Spleen (tissue), 11 donors: ENCODE data around the gene PIGV. TPM values are rescaled to one million over a fixed set of nuclear protein-coding genes. Genes with fewer than 3 reads are reported as not detected.

Experiments
- DNase-seq: peaks from one replicate; pipeline ENCODE4 v3.0.0-alpha.2; 2020
- H3K27ac ChIP-seq, 8 donors: fragments of 200-600 bp; sonication (generic) in 7 of 8; 1 replicate in 4 of 8; 2 replicates in 4 of 8; pipeline versions ENCODE4 v1.5.0 to v1.8.0; 2016 to 2021; ENCODE audit warnings: inconsistent platforms in 4 of 8, mild to moderate bottlenecking in 4 of 8, moderate library complexity in 1 of 8
- H3K27me3 ChIP-seq, 7 donors: fragments of 200-600 bp; sonication (generic) in 6 of 7; replicated peaks in 1 of 7; 1 replicate in 4 of 7; 2 replicates in 3 of 7; pipeline versions ENCODE4 v1.5.0 to v1.8.0; 2016 to 2021; ENCODE audit warnings: inconsistent platforms in 3 of 7, mild to moderate bottlenecking in 1 of 7
- H3K36me3 ChIP-seq, 6 donors: fragments of 200-600 bp; sonication (generic) in 5 of 6; 1 replicate in 4 of 6; 2 replicates in 2 of 6; pipeline versions ENCODE4 v1.5.0 to v1.8.0; 2016 to 2021; ENCODE audit warnings: inconsistent platforms in 2 of 6
- H3K4me1 ChIP-seq, 6 donors: fragments of 200-600 bp; sonication (generic) in 5 of 6; 1 replicate in 3 of 6; 2 replicates in 3 of 6; pipeline versions ENCODE4 v1.5.0 to v1.8.0; 2016 to 2021; ENCODE audit warnings: inconsistent platforms in 3 of 6
- H3K4me3 ChIP-seq, 8 donors: fragments of 200-600 bp; sonication (generic) in 7 of 8; 1 replicate in 4 of 8; 2 replicates in 4 of 8; pipeline versions ENCODE4 v1.5.0 to v1.8.0; 2016 to 2021; ENCODE audit warnings: inconsistent platforms in 4 of 8, mild to moderate bottlenecking in 4 of 8, moderate library complexity in 2 of 8
- H3K9me3 ChIP-seq, 8 donors: fragments of 200-600 bp; sonication (generic) in 7 of 8; 1 replicate in 4 of 8; 2 replicates in 4 of 8; pipeline versions ENCODE4 v1.5.0 to v1.8.0; 2016 to 2021; ENCODE audit warnings: inconsistent platforms in 4 of 8
- CTCF ChIP-seq, 11 experiments: fragments of 200-600 bp in 7 of 11; fragments of 450-650 bp in 4 of 11; sonication (generic) in 4 of 11; IDR thresholded peaks in 8 of 11; conservative IDR thresholded peaks in 3 of 11; 1 replicate in 7 of 11; 2 replicates in 4 of 11; pipeline versions ENCODE4 v1.4.0 to v1.8.0; 2016 to 2021; ENCODE audit warnings: antibody characterized with exemption in 11 of 11, inconsistent platforms in 4 of 11, mild to moderate bottlenecking in 1 of 11
- POLR2A ChIP-seq, 3 donors: fragments of 450-650 bp; IDR thresholded peaks; one replicate each; pipeline ENCODE4 v1.5.1; 2017; ENCODE audit warnings: antibody characterized with exemption in 3 of 3, mild to moderate bottlenecking in 1 of 3
- POLR2AphosphoS5 ChIP-seq, 3 donors: sonication (generic); formaldehyde crosslinking; IDR thresholded peaks; one replicate each; pipeline ENCODE4 v1.5.1; 2017; ENCODE audit warnings: antibody characterized with exemption in 3 of 3
- WGBS, 5 donors: extraction: QIAGEN DNeasy Blood & Tissue Kit in 3 of 5; methylation state at CpG; one replicate each; pipeline versions ENCODE4 v1.1.5 to v1.1.7; 2013 to 2018; 5-methylcytosine and 5-hydroxymethylcytosine counted together
- intact Hi-C: fragments of 100-400 bp; cut with DNase I; formaldehyde crosslinking; loops from one replicate; pipeline ENCODE4 v1.15.0; 2023; ENCODE audit warnings: low total_unique reads
- polyA plus RNA-seq, 3 donors: library from polyadenylated mRNA; stranded (reverse); fragments of 200-250 nt; gene quantifications; one replicate each; pipeline ENCODE4 v1.2.1, GENCODE V29; 2013
- total RNA-seq, 7 donors: library from RNA; depleted of rRNA in 3 of 7; stranded (reverse); fragments of >200 nt in 3 of 7; fragmentation: NEBNext Ultra II Directional in 4 of 7; extraction: Animal tissue kit (Norgen Biotek cat#: 25700) in 4 of 7; gene quantifications; one replicate each; pipeline versions ENCODE4 v1.1.0 to v1.2.1, GENCODE V29; 2016 to 2021
- donor health status: healthy with polysubstance abuse.
- donor health status: DM: no; HTN: no; CAD: no; lungs with moderate emphysema.
- donor health status: DM: no; HTN: no; CAD: no.
- donor health status: Bipolar disorder and iron deficiency.
- donor health status: healthy.
- donor health status: DM: no; HTN: no; CAD: no.
- donor health status: DM: yes; HTN: yes; CAD: no.

Gene PIGV
- total and polyA plus RNA-seq, 10 donors, result 4.8 to 21.8 (median 10.3) TPM

- no peaks in the 10 kb centered on the region for H3K27me3 ChIP-seq
- H3K36me3 ChIP-seq, result peaks cover 0 to 40% (median 17%) of the 10 kb centered on the region in 6 donors
- peak overlapping the region in 4 of 8 donors; percentile 64 to 87 (median 68) for H3K4me3 ChIP-seq
- H3K4me1 ChIP-seq, result peaks cover 36 to 93% (median 83%) of the 10 kb centered on the region in 6 donors
- DNase-seq, result peak; percentile 47
- intact Hi-C loops, result no loop called here
- peak overlapping the region in 7 of 8 donors; percentile 78 to 94 (median 88) for H3K27ac ChIP-seq
- TF ChIP-seq CTCF (IDR thresholded peaks at IDR 0.05 in 8 of 11, conservative IDR thresholded peaks at IDR 0.05 in 3 of 11) (no peak), POLR2A (IDR thresholded peaks at IDR 0.05) (no peak), POLR2AphosphoS5 (IDR thresholded peaks at IDR 0.05) (no peak)
- no peaks in the 10 kb centered on the region for H3K9me3 ChIP-seq
- WGBS, 5 donors, result 83 to 91% (median 85%) methylated on average over 6 of the region's 6 CpGs
Observed at GRCh38 chr1:26829184-26829911, 41.6 kb downstream of the PIGV start.

DNA sequence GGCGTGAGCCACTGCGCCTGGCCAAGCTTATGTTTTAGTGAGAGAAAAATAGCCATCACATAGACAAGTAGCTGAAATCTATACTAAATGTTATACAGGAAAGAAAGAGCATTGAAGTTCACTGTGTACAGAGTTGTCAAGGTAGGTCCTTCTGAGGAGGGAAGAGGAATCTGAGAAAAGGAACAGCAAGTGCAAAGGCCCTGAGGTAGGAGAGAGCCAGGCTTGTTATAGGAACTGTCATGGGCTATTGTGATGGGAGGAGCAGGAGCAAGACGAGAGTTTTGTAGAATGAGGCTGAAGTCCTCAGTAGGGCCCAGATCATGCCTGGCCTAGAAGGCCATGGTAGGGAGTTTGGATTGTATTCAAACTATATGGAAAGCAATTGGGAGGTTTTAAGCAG is 43.3 kb downstream of the PIGV start:
- H3K27ac ChIP-seq, result peak overlapping the region in 7 of 8 donors; percentile 86 to 94 (median 92)
- no peak for TF ChIP-seq POLR2AphosphoS5 (IDR thresholded peaks at IDR 0.05)
- TF ChIP-seq POLR2A (IDR thresholded peaks at IDR 0.05), result no peak
- no peak for TF ChIP-seq CTCF (IDR thresholded peaks at IDR 0.05 in 8 of 11, conservative IDR thresholded peaks at IDR 0.05 in 3 of 11)
- peaks cover 0 to 57% (median 34%) of the 10 kb centered on the region in 6 donors for H3K36me3 ChIP-seq
- H3K9me3 ChIP-seq, result no peaks in the 10 kb centered on the region
- intact Hi-C loops, result no loop called here
- no peaks in the 10 kb centered on the region for H3K27me3 ChIP-seq
- 93 to 98% (median 95%) methylated on average over 3 of the region's 3 CpGs for WGBS, 5 donors
- H3K4me1 ChIP-seq, result peaks cover 31 to 95% (median 78%) of the 10 kb centered on the region in 6 donors
- DNase-seq, result peak; percentile 1
- peak overlapping the region in 1 of 8 donors; percentile 60 for H3K4me3 ChIP-seq

DNA sequence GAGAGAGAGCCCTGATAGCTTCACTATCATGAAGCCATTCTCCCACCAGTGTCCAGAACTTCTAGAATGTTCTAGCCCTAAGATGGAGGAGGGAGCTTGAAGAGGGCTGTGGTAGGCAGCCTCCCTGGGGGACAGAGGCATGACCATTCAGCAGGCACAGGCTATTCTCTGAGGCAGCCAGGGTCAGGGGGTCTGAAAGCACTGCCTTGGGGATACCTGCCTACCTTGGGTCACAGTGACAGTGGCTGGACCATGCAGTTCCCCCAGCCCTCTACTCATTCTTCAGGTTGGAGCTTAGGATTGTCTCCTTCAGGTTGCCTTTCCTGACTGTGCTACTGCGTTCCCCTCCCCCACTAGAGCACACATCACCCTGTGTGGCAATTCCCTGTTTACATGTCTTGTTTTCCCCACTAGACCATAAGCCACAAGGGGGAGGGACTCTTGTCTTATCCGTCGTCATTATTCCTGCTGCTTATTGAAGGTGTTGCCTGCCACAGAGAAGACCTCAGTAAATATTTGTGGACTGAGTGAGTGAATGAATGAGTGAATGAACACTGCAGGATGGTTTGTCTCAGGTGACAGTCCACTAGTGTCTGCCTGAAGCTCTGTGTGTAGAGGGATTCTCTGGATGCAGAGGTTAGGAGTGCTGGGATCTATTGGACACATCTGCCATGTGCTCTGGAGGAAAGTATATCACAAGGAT is 43.9 kb downstream of the PIGV start:
- intact Hi-C loops, result no loop called here
- peak in 1 of 3 donors; percentile 80 for TF ChIP-seq POLR2AphosphoS5 (IDR thresholded peaks at IDR 0.05)
- peak in 1 of 11 experiments; percentile 9 for TF ChIP-seq CTCF (IDR thresholded peaks at IDR 0.05 in 8 of 11, conservative IDR thresholded peaks at IDR 0.05 in 3 of 11)
- no peak for TF ChIP-seq POLR2A (IDR thresholded peaks at IDR 0.05)
- H3K4me1 ChIP-seq, result peaks cover 31 to 92% (median 76%) of the 10 kb centered on the region in 6 donors
- H3K27ac ChIP-seq, result peak overlapping the region in 7 of 8 donors; percentile 86 to 94 (median 92)
- 44 to 78% (median 56%) methylated on average over 3 of the region's 3 CpGs for WGBS, 5 donors
- no peaks in the 10 kb centered on the region for H3K27me3 ChIP-seq
- peak; percentile 75 for DNase-seq
- H3K4me3 ChIP-seq, result peak overlapping the region in 2 of 8 donors; percentile 6 to 60
- no peaks in the 10 kb centered on the region for H3K9me3 ChIP-seq
- peaks cover 0 to 64% (median 35%) of the 10 kb centered on the region in 6 donors for H3K36me3 ChIP-seq
